ENCODE measurements around the gene PPIH.

DNA sequence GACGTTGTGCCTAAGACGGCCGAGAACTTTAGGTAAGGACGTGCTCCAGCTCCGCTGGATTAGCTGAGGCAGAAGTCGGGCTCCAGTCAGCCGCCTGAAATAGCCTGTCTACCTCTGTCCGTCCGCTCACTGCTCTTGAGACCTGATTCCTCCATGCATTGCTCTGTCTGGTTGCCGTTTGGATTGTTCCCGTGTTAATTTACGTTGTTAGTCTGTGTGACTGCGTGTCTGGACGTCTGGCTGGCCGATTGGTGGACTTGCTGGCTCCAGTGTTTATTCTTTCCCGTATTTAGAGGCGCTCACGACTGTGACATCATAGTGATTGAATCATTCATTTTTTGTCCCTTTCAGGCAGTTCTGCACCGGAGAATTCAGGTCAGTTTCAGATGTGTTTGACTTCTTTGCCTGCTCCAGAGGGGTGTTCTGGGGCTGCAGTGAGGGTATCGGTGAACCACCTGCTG, 684 bp downstream of the PPIH start:
- TF ChIP-seq EZH2 (IDR thresholded peaks at IDR 0.05; ENCODE audit: borderline replicate concordance, low read depth, low read length, poor library complexity, severe bottlenecking), result no peak
- TF ChIP-seq, protein P1, sequence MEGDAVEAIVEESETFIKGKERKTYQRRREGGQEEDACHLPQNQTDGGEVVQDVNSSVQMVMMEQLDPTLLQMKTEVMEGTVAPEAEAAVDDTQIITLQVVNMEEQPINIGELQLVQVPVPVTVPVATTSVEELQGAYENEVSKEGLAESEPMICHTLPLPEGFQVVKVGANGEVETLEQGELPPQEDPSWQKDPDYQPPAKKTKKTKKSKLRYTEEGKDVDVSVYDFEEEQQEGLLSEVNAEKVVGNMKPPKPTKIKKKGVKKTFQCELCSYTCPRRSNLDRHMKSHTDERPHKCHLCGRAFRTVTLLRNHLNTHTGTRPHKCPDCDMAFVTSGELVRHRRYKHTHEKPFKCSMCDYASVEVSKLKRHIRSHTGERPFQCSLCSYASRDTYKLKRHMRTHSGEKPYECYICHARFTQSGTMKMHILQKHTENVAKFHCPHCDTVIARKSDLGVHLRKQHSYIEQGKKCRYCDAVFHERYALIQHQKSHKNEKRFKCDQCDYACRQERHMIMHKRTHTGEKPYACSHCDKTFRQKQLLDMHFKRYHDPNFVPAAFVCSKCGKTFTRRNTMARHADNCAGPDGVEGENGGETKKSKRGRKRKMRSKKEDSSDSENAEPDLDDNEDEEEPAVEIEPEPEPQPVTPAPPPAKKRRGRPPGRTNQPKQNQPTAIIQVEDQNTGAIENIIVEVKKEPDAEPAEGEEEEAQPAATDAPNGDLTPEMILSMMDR (conservative IDR thresholded peaks at IDR 0.05; ENCODE audit: low read depth, low read length), result no peak
